NK-92 treated with Interleukin-12 subunit alpha and Interleukin-12 subunit beta, amount 100 ng/mL, for 24 hours (cell line): ENCODE data around the gene GPR173.

Source experiments
- DNase-seq: peaks from one replicate; lab custom pipeline; 2025; lab: John Stamatoyannopoulos, UW

The GPR173 gene

DNA sequence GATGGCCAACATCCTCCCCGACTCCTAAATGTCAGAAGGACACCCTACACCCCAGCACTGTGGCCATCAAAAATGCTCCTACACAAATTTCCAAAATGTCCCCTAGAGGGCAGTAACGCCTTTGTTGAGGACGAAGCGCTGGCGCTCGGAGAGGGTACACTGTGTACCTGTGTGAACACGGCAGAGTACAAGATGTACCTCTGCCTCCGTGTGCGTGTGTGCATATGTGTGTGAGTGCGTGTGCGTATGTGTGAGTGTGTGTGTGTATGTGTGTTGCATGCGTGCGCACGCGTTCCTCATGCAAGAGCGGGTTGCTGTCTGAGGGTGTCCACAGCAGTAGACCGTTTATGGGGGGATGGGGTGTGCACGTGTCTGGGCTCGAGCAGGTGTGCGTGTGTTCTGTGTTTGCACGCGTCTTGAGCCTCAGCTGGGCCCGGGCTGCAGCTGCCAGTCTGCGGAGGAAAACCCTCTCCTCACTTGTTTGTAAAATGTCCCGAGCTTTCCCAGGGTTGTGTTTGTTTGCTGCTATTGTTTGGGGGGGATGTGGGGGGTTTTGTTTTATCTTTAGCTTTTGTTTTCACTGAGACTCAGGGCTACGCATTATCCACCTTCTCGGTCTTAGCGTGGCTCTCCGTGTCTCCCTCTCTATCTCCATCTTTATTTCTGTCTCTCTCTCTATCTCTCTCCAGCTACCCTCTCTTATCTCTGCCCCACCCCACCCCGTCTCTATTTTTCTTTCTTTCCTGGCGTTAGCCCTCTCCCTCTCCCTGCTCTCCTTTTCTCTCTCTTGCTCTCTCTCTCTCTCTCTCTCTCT is 23.2 kb downstream of the GPR173 start:
- DNase-seq: peak; percentile 41

- no peak for DNase-seq
Measured at GRCh38 chrX:53072418-53073114, 24.0 kb downstream of the GPR173 start.

- no peak for DNase-seq
Measured at GRCh38 chrX:53073115-53073586, 24.6 kb downstream of the GPR173 start.

DNA sequence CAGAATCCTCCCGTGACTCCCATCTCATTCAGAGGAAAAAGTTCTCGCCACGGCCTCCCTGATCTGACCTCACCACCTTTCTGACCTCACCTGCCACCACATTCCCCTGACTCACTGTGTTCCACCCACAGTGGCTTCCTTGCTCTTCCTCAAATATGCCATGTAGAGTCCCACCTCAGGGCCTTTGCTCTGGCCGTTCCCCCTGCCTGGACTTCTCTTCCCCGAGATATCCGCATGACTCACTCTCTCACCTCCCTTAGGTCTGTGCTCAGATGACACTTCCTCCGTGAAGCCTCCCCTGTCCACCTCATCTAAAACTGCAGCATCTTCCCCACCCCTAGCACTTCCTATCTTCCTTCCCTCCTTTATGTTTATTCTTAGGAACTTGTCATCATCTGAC is 26.4 kb downstream of the GPR173 start:
- DNase-seq: no peak

GRCh38 chrX:53076671-53077070 is 28.1 kb downstream of the GPR173 start:
- no peak for DNase-seq

- DNase-seq: no peak
Measured at GRCh38 chrX:53077207-53078197, 28.9 kb downstream of the GPR173 start.

DNA sequence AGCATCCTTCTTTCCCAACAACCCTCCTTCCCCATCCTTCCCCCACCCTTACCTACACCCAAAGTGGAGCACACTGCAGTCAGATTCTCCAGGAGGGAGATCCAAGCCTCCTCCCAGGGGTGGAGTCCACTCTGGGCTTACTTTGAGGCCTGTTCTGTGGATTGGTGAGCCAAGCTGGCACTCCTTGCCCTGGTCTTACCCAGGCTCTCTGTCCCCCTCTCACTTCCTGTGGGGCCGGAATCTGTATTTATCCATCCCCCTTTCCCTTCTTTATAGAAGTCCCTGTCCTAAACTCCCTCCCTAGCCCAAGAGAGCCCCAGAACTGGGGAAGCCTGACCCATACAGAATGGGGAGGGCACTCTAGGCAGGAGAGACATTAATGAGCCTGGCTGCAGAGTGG is 30.4 kb downstream of the GPR173 start:
- DNase-seq: no peak

GRCh38 chrX:53080628-53081580 is 32.3 kb downstream of the GPR173 start:
- DNase-seq: no peak

DNA sequence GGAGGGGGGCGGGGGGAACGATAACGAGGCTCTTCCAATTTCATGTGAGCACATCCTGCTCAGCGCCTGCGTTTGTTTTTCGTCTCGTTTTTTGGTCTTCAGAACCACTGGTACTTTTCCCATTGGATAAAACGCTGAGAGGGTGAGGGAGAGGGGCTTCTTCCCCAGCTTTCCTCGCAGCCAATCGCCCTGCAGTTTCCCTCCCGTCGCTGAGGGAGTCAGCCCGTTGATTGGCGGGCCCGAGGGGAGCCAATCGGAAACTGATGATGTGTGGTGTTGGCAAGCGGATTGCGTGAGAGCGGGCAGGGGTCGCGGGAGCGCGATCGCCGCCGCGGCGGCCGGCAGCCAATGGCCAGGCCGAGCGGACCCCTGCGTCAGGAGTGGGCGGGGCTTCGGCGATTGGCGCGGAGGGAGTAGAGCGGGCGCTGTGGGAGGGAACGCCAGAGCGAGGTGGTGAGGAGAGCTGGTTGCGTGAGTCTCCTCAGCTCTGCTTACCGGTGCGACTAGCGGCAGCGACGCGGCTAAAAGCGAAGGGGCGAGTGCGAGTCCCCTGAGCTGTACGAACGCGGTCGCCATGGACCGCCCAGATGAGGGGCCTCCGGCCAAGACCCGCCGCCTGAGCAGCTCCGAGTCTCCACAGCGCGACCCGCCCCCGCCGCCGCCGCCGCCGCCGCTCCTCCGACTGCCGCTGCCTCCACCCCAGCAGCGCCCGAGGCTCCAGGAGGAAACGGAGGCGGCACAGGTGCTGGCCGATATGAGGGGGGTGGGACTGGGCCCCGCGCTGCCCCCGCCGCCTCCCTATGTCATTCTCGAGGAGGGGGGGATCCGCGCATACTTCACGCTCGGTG is 33.6 kb downstream of the GPR173 start, which contains the start of gene TSPYL2:
Gene TSPYL2 (plus strand): TSS at position 443 of the 848 bp plus-strand sequence. CDS start 132 bp downstream, at position 575.
- peak; percentile 85 for DNase-seq

- no peak for DNase-seq
Measured at GRCh38 chrX:53082773-53083616, 34.4 kb downstream of the GPR173 start.

- DNase-seq: no peak
Measured at GRCh38 chrX:53084043-53084570, 35.5 kb downstream of the GPR173 start.

DNA sequence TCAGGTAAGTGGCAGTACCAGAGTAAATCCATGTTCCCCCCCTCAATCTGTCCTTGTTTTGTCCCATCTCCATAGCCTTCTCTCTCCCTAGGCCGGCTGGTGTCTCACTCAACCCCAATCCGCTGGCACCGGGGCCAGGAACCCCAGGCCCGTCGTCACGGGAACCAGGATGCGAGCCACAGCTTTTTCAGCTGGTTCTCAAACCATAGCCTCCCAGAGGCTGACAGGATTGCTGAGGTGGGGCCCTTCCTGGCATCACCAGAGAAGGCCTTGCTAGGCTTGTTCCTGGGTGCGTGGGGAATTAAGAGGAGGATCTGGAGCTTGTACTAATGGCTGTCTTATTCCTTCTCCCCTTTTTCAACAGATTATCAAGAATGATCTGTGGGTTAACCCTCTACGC is 36.3 kb downstream of the GPR173 start:
- DNase-seq: no peak

GRCh38 chrX:53085661-53086229 is 37.2 kb downstream of the GPR173 start:
- no peak for DNase-seq

- DNase-seq: no peak
Measured at GRCh38 chrX:53086464-53086863, 37.9 kb downstream of the GPR173 start.

- no peak for DNase-seq
Measured at GRCh38 chrX:53087388-53087831, 38.8 kb downstream of the GPR173 start.

GRCh38 chrX:53088136-53088974 is 39.8 kb downstream of the GPR173 start:
- no peak for DNase-seq

- DNase-seq: no peak
Measured at GRCh38 chrX:53089224-53089842, 40.7 kb downstream of the GPR173 start.
